ENCODE data around the gene GYPA. TPM values are rescaled to one million over a fixed set of nuclear protein-coding genes. Genes with fewer than 3 reads are reported as not detected.
"Not testable (repeated sequence)": the region's sequence is repeated elsewhere in the genome, so short reads cannot be mapped to it uniquely, and the experiment has no call there.

The GYPA gene
- polyA plus RNA-seq (1.1 TPM in 1 of 2 replicates, not detected in the other), polyA minus RNA-seq (0.97 TPM in 1 of 2 replicates, not detected in the other)

GRCh38 chr4:144140594-144141295, at the start of gene GYPA:
TSS of gene GYPA (minus strand) at chr4:144140718. CDS start at chr4:144140635, 83 bp downstream.
- H3F3A ChIP-seq (ENCODE audit: insufficient read depth, low read length, poor library complexity, severe bottlenecking); H3K9me2 ChIP-seq (ENCODE audit: insufficient read depth, low read length); H3K4me3 ChIP-seq (ENCODE audit: low read length); H3K27me3 ChIP-seq (ENCODE audit: insufficient read depth, low read depth, low read length); H3K79me2 ChIP-seq (replicated peaks; ENCODE audit: insufficient read depth, low read length); H4K20me1 ChIP-seq (ENCODE audit: insufficient read depth); H3K4me2 ChIP-seq (ENCODE audit: low read length); H3K9me3 ChIP-seq (ENCODE audit: low read length); H3K36me3 ChIP-seq (ENCODE audit: insufficient read depth, low read length); H3K9ac ChIP-seq (ENCODE audit: low read length); H3K27ac ChIP-seq (ENCODE audit: low read length); H2AFZ ChIP-seq (ENCODE audit: low read depth, low read length): not testable (repeated sequence)

- Histone ChIP-seq H3F3A (ENCODE audit: insufficient read depth, low read length, poor library complexity, severe bottlenecking) (no peaks in the 10 kb centered on the region), H3K27me3 (ENCODE audit: insufficient read depth, low read depth, low read length) (no peaks in the 10 kb centered on the region), H3K27ac (ENCODE audit: low read length) (no peak overlapping the region), H3K4me2 (ENCODE audit: low read length) (no peak overlapping the region), H3K9me3 (ENCODE audit: low read length) (no peaks in the 10 kb centered on the region), H3K4me3 (ENCODE audit: low read length) (no peak overlapping the region), H3K9me2 (ENCODE audit: insufficient read depth, low read length) (no peaks in the 10 kb centered on the region), H2AFZ (ENCODE audit: low read depth, low read length) (no peak overlapping the region), H3K9ac (ENCODE audit: low read length) (no peak overlapping the region), H3K79me2 (replicated peaks; ENCODE audit: insufficient read depth, low read length) (no peaks in the 10 kb centered on the region), H4K20me1 (ENCODE audit: insufficient read depth) (no peaks in the 10 kb centered on the region), H3K36me3 (ENCODE audit: insufficient read depth, low read length) (no peaks in the 10 kb centered on the region)
- TF ChIP-seq SMC3 (conservative IDR thresholded peaks at IDR 0.05; ENCODE audit: poor library complexity), result no peak
- TF ChIP-seq EZH2 (IDR thresholded peaks at IDR 0.05; ENCODE audit: borderline replicate concordance, insufficient read depth, low read length, poor library complexity, severe bottlenecking), result no peak
- no peak for TF ChIP-seq CTCF (IDR thresholded peaks at IDR 0.05; ENCODE audit: poor library complexity, severe bottlenecking)
- TF ChIP-seq REST (IDR thresholded peaks at IDR 0.05; ENCODE audit: borderline replicate concordance), result no peak
Measured at GRCh38 chr4:144190009-144190408, 49.5 kb upstream of the GYPA start.

GRCh38 chr4:144189121-144189520, 48.6 kb upstream of the GYPA start:
- TF ChIP-seq EZH2 (IDR thresholded peaks at IDR 0.05; ENCODE audit: borderline replicate concordance, insufficient read depth, low read length, poor library complexity, severe bottlenecking), result no peak
- no peak for TF ChIP-seq REST (IDR thresholded peaks at IDR 0.05; ENCODE audit: borderline replicate concordance)
- TF ChIP-seq SMC3 (conservative IDR thresholded peaks at IDR 0.05; ENCODE audit: poor library complexity), result no peak
- TF ChIP-seq MXI1 (conservative IDR thresholded peaks at IDR 0.05; ENCODE audit: poor library complexity, severe bottlenecking), result no peak
- no peak for TF ChIP-seq EP300 (conservative IDR thresholded peaks at IDR 0.05; ENCODE audit: poor library complexity, severe bottlenecking)
- no peak for TF ChIP-seq POLR2AphosphoS5 (IDR thresholded peaks at IDR 0.05)
- no peak for TF ChIP-seq TAF1 (IDR thresholded peaks at IDR 0.05; ENCODE audit: low read depth)
- TF ChIP-seq RAD21 (conservative IDR thresholded peaks at IDR 0.05), result no peak
- no peak for TF ChIP-seq CTCF (IDR thresholded peaks at IDR 0.05; ENCODE audit: poor library complexity, severe bottlenecking)
- H3K4me2 ChIP-seq (ENCODE audit: low read length), result no peak overlapping the region
- no peaks in the 10 kb centered on the region for H4K20me1 ChIP-seq (ENCODE audit: insufficient read depth)

More at GRCh38 chr4:144189121-144189520, 48.6 kb upstream of the GYPA start:
- H3K79me2 ChIP-seq (replicated peaks; ENCODE audit: insufficient read depth, low read length), result no peaks in the 10 kb centered on the region
- H3K9me2 ChIP-seq (ENCODE audit: insufficient read depth, low read length), result no peaks in the 10 kb centered on the region
- no peaks in the 10 kb centered on the region for H3F3A ChIP-seq (ENCODE audit: insufficient read depth, low read length, poor library complexity, severe bottlenecking)
- no peaks in the 10 kb centered on the region for H3K36me3 ChIP-seq (ENCODE audit: insufficient read depth, low read length)
- H3K27me3 ChIP-seq (ENCODE audit: insufficient read depth, low read depth, low read length), result no peaks in the 10 kb centered on the region
- no peak overlapping the region for H3K9ac ChIP-seq (ENCODE audit: low read length)
- no peak overlapping the region for H2AFZ ChIP-seq (ENCODE audit: low read depth, low read length)
- H3K9me3 ChIP-seq (ENCODE audit: low read length), result no peaks in the 10 kb centered on the region
- no peak overlapping the region for H3K4me3 ChIP-seq (ENCODE audit: low read length)
- no peak overlapping the region for H3K27ac ChIP-seq (ENCODE audit: low read length)
